Hypothalamus (tissue), 51 donors: ENCODE results near the gene TRIP10.
A peak's percentile ranks its signal among the peaks of the same experiment; 100 is the strongest.
"Not testable (repeated sequence)": the region's sequence is repeated elsewhere in the genome, so short reads cannot be mapped to it uniquely, and the experiment has no call there.

Source experiments
- DNase-seq, 51 donors: peaks; one replicate each; lab custom pipeline; 2025; lab: John Stamatoyannopoulos, UW

The TRIP10 gene, protein sequence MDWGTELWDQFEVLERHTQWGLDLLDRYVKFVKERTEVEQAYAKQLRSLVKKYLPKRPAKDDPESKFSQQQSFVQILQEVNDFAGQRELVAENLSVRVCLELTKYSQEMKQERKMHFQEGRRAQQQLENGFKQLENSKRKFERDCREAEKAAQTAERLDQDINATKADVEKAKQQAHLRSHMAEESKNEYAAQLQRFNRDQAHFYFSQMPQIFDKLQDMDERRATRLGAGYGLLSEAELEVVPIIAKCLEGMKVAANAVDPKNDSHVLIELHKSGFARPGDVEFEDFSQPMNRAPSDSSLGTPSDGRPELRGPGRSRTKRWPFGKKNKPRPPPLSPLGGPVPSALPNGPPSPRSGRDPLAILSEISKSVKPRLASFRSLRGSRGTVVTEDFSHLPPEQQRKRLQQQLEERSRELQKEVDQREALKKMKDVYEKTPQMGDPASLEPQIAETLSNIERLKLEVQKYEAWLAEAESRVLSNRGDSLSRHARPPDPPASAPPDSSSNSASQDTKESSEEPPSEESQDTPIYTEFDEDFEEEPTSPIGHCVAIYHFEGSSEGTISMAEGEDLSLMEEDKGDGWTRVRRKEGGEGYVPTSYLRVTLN

DNA sequence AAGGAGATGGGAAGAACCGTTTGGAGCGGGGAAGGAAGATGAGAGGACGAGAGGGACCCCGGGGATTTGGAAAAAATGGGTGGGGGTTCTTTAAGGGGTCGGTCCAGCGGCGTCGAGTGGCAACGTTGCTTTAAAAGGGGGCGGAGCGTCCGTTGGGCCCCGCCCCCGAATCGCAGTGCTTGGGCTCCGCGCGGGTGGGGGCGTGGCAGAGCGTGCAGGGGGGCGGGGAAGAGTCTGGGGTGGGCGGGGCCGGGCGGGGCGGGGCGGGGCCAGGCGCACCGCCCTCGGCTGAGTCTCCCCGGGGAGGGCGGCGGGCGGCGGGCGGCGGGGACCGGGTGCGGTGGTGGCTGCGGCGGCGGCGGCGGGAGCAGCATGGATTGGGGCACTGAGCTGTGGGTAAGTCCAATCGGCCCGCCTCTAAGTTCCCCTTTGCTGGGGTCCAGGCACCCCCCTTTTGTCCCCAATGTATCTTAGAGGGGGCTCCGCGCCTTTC lies at the start of gene TRIP10:
Gene TRIP10 (plus strand): TSS at position 291 of the 493 bp plus-strand sequence. CDS start 82 bp downstream, at position 373.
- DNase-seq, result peak in 49 of 51 donors; percentile 10 to 86 (median 66)

DNA sequence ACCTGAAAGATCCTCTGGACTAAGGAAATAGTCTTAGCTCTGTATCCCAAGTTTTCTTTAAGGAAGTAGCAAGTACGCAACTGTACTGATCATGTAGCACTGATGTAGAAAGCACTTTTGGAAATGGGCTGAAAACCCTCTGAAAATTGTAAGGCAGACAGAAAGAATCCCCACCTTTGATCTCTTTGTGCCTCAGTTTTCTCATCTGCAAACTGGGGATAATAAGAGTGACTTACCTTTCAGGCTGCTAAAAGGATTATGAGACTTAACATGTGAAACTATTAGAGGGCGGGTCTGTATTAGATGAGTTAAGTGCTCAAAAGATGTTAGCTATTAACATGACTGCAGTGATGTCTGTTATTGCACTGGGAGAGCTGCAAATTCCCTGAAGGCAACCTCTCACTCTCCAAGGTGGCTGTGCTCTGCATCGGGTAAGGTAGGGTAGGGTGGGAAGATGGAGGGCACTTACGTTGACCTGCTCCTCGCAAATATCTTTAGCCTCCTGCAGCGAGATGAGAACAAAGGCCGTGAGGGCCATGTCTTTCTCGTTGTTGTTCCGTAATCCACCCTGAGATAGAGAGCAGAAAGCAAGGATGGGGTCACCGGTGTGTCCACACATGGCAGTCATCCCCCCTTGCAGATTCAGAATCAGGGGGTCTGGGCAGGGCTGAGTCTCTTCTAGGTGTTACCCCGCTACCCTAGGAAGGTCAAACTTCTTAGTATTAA lies 49.2 kb upstream of the TRIP10 start:
- DNase-seq, result no peak

DNA sequence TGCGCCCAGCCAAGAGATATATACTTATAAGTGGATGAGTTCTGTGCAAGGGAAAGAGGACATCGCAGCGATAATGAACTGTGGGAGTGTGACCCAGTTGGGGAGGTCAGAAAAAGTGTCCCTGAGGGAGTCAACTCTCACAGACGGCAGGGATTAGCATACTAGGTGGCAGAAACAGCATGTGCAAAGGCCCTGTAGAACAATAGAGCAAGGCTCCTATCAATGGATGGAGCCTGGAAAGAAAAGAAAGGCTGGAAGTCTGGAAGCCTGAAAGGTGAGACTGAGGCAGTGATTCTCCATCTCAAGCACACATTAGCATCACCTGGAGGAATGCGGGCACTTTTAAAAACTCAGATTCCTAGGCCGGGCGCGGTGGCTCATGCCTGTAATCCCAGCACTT lies 48.1 kb upstream of the TRIP10 start:
- no peak for DNase-seq

DNA sequence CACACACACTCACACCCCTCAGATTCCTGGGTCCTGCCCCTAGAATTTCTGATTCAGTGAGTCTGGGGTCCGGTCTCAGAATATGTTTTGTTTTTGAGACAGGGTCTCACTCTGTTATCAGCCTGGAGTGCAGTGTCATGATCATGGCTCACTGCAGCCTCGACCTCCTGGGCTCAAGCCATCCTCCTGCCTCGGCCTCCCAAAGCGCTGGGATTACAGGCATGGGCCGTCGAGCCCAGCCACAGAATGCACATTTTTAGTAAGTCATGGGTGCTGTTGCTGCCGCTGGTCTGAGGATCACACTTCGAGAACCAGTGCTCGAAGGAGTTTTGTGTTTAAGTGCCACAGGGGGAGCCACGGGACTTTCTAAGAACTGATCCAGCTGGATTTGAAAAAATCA lies 47.5 kb upstream of the TRIP10 start:
- no peak for DNase-seq

DNA sequence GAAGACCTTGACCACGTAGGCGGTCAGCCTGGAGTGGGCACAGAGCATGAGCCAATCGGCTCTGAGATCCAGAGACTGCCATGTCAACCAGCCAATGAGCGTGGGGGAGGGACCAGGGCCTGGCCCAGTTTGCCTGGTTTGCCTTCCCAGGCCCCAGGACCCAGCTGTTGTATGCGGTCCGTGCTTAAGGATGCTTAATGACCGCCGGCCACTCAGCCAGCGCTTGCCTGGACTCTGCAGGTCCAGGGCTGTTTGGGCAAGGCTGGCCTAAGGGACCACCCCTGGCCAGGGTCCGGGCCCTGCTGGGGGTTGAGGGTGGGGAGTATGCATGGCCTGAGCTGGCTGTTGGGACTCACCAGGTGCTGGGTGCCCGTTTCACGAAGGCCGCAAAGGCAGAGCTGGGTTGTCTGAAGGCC lies 46.4 kb upstream of the TRIP10 start:
- no peak for DNase-seq

DNA sequence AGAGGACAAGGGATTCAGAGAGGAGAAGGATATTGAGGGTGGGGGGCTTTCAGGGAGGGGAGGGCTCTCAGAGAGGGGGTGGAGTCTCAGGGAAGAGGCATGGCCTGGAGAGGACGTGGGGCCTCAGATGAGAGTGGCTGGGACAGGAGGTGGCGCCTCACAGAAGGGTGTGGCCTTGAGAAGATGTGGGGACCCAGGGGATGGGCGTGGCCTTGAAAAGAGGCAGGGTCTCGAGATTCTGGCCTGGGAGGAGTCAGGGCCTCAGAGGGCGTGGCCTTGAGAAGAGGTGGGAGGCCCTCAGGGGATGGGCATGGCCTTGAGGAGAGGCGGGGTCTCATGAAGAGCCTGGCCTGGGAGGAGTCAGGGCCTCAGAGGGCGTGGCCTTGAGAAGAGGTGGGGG lies 45.8 kb upstream of the TRIP10 start:
- no peak for DNase-seq

DNA sequence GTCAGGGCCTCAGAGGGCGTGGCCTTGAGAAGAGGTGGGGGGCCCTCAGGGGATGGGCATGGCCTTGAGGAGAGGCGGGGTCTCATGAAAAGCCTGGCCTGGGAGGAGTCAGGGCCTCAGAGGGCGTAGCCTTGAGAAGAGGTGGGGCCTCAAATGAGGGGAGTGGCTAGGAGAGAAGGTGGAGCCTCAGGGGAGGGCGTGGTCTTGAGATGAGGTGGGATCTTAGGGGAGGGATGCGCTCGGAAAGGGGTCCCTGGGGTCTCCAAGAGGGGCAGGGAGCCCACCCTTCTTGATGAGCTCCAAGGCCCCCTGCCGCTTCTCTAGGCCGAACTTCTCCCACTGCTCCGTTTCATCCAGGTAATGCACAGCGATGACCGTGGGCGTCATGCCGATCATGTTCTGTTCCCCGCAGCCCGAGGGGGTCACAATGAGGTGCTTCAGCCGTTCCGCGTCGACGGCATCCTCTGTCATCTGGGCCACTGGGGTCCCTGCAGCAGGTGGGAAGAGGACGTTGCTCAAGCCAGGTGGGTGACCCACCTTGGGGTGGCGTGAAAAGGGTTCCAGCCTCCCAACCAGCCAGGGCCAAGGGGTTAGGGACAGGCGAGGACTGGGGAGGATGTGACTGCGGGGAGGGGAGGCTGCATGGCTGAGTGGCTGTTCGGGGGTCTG lies 45.2 kb upstream of the TRIP10 start:
- no peak for DNase-seq

DNA sequence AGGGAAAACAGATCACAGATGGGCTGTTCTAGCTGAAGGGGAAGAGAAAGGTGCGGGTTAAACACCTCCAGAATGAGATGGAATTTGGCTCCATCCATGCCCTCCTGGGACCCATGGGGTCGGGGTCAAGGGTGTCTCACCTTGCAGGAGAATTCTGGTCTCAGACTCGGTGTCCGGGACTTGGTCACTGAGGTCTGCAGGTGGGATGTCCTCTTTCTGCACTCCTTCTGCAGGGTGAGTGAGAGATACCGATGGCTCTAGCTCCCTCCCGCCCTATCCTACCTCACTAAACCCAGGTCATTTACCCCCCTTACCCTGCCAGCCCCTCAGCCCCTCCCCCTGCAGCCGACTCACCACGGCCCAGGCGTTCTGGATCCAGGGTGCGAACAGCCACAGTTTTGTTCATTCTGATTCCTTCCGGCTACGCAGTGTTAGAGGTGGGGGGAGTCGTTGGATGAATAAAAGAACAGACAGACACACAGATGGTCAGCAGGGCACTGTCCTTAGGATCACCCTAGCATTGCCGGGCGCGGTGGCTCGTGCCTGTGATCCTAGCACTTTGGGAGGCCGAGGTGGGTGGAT lies 43.1 kb upstream of the TRIP10 start:
- DNase-seq, result no peak

DNA sequence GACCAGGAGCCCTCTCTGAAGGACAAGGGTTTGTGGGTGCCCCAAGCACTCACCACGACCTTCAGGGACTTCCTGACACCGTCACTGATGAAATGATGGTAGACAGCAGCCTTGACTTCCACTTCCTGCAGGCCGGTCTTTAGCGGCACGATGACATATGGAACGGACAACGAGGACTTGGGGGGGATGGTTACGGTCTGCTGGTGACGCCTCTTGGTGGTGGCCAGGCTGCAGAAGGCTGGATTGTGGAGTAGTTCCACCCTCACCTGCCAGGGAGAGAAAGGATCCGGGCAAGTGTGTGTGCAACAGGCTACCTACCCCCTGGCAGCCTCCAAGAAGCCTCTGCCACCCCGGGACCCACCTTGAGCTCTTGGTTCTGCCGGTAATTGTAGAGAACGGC lies 42.2 kb upstream of the TRIP10 start:
- DNase-seq, result no peak

DNA sequence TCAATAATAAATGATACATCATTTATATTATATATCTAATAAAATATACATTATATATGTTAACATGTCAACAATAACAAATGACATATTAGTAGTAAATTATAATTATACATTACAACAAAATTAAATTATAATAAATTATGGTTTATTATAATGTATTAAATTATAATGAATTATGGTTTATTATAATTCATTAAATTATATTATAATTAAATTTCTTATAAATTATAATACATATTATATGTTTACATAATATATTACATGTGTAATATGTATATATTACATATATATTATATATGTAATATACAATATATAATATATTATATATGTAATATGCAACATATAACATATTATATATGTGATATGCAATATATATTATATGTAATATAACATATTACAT lies 39.5 kb upstream of the TRIP10 start:
- no peak for DNase-seq

DNA sequence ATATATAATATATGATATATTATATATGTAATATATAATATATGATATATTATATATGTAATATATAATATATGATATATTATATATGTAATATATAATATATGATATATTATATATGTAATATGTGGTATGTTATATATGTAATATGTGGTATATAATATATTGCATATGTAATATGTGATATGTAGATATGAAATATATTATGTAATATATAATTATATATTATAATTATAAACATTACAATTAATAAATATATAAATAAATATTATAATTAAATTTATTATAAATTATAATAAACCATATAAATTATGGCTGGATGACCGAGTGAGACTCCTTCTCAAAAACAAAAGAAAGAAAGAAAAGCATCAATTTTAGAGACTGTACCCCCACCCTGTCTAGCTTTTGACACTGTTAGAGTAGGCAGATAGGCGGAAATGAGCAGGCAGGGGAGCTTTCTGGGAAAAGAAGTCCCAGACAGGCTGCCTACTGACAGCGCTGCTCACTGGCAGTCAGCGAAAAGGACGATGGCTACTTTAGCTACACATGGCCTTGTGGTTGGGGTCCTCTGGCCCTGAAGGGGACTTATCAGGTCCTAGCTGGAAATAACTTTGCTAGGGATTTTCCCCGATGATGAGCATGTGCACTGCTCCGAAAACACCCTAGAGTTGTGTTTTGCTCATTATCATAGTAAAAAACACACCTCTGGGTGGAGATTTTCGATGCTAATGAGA lies 38.7 kb upstream of the TRIP10 start:
- DNase-seq, result no peak

DNA sequence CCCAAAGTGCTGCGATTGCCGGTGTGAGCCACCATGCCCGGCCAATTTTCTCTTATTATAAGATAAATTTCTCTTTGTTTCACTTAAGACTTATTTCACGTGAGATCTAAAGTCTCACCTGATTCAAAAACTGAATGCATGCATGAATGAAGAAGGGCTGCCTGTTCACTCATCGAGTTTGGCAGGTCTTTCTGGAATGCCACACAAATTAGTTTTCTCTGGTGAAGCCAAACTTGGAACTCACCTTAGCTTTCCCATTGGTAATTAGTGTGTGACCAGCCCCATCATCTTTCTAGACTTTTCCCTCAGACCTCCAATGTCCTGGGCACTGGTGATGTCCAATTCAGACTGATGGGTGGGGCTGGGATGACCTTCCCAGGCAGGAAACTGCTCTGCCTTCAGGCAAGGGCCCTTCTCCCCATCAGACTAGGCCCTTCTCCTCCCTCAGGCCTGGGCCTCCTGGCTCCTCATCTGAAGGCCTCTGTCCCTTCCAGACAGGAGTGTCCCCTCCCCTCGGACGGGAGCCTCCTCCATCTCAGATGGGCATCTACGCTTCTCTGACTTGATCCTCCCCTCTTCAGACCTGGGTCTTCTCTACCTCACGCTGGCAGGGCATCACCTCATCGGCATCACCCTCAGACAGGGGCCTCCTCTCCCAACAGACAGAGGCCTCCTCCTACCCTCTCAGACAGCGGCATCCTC lies 33.4 kb upstream of the TRIP10 start:
- DNase-seq, result no peak

DNA sequence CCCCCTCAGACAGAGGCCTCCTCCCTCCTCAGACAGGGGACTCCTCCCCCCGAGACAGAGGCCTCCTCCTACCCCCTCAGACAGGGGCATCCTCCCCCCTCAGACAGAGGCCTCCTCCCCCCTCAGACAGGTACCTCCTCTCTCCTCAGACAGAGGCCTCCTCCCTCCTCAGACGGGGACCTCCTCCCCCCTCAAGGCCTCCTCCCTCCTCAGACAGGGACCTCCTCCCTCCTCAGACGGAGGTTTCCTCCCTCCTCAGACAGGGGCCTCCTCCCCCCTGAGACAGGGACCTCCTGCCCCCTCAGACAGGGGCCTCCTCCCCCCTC lies 32.9 kb upstream of the TRIP10 start:
- no peak for DNase-seq

DNA sequence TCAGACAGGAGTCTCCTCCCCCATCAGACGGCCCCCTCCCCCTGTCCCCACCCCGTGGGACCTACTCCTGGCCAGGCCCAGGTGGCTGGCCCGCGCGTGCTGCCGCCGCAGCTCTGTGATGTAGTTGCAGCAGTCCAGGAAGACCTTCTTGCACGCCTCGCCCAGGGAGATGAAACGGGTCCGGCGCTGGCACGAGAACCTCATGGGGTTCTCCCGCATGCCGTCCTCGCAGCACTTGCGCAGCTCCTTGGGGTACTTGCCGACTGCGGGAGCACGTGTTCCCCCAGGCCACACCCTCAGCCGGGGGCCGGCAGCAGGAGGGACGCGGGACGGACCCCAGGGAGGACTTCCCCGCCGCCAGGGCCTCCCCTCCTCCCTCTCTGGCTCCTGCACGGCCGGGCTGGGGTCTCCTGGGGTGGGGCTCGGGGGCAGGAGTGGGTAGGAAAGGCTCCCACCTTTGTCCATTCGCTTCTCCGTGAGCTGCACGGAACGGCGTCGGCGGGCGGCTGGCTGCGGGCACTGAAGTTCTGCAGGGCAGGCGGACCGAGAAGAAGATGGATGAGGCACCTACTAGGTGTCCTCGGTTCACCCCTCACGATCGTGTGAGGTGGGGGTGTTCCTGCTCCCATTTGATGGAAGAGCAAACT lies 32.3 kb upstream of the TRIP10 start:
- no peak for DNase-seq

DNA sequence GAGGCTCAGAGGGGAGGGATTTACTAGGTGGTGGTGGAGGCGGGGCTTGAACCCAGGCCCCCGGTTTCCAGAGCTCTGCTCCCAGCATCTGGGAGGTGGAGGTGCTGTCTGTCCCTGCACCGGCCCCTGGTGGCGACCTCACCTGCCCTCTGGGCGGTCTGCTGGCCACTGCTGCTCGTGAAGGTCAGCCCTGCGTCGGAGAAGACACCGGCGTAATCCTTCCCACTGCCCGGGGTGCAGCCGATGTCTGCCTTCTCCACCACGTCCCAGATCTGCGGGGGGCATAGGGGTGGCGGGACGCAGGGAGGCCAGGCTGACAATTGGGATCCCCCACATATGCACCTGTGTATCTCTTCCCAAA lies 31.8 kb upstream of the TRIP10 start:
- DNase-seq, result no peak

DNA sequence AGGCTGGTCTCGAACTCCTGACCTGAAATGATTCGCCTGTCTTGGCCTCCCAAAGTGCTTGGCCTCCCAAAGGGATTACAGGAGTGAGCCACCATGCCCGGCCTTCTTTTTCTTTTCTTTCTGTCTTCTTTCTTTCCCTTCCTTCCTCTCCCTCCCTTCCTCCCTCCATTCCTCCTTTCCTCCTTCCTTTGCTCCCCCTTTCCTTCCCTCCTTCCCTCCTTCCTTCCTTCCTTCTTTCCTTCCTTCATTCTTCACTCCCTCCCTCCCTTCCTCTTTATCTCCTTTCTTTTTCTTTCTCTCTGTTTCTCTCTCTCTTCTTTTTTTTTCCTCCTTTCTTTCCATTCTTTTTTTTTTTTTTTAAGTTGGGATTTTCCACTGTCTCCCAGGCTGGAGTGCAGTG lies 31.1 kb upstream of the TRIP10 start:
- no peak for DNase-seq

DNA sequence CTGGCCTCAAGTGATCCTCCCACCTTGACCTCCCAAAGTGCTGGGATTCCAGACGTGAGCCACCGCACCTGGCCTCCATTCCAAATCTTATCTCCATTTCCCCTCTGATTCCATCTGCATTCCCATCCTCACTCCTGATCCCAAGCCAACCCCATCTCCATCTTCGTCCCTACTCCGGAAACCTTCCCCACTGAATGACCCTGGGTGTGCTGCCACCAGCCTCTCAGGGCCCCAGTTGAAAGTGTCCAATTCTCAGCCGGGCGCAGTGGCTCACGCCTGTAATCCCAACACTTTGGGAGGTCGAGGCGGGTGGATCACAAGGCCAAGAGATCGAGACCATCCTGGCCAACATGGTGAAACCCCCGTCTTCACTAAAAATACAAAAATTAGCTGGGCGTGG lies 30.6 kb upstream of the TRIP10 start:
- DNase-seq, result not testable (repeated sequence)

DNA sequence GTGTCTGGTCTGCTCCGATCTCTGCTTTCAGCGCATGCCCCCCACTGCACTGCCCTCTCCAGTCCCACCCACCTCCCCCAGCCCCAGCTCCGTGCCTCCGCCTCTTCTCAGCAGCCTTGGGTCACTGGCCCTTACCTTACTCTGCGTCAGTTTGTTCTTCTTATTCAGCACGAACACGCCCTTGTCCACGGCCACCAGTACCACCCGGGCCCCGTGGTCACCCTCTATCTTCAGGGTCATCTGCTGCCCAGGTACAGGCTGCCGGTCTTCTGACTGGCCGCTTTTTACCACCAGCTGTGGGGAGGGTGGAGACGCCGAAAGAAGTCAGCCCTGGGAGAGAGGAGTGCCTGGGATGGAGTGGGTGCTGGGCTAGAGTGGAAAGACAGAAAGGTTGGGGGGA lies 29.9 kb upstream of the TRIP10 start:
- DNase-seq, result no peak
